Stimulated activated CD4-positive, alpha-beta T cell treated with anti-CD3 and anti-CD28 coated beads, TNF-alpha, amount 100 ng/mL, for 48 hours (primary cell): ENCODE measurements around the gene ADK.
"Not testable (repeated sequence)": the region's sequence is repeated elsewhere in the genome, so short reads cannot be mapped to it uniquely, and the experiment has no call there.

Experiments used
- DNase-seq, 3 donors: peaks; one replicate each; pipeline ENCODE4 v3.0.0-alpha.2; 2020; ENCODE audit warnings: low read depth in 3 of 3

The ADK gene

GRCh38 chr10:74179111-74179710 is 28.2 kb downstream of the ADK start:
- DNase-seq = no peak

GRCh38 chr10:74186678-74187077 is 35.7 kb downstream of the ADK start:
- no peak for DNase-seq

GRCh38 chr10:74187237-74187636 is 36.2 kb downstream of the ADK start:
- no peak for DNase-seq

- not testable (repeated sequence) for DNase-seq
Measured at GRCh38 chr10:74188617-74189016, 37.6 kb downstream of the ADK start.

DNA sequence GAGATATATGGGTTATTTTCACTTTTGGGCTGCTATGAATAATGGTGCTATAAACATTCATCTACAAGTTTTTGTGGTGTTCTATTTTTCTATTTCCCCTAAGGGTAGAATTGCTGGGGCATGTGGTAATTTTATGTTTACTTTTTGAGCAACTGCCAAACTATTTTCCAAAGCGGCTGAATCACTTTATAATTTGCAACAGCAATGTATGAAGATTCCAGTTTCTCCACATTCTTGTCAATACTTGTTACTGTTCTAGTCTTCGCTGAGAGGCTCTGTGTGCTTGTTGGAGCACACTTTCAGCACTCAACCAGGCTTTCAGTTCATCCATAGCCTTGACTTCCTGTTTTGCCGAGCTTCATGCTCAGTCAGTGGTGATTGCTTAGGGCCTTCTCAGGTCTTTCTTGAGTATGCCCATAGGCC is 39.0 kb downstream of the ADK start:
- no peak for DNase-seq

- no peak for DNase-seq
Measured at GRCh38 chr10:74190494-74190893, 39.5 kb downstream of the ADK start.

DNA sequence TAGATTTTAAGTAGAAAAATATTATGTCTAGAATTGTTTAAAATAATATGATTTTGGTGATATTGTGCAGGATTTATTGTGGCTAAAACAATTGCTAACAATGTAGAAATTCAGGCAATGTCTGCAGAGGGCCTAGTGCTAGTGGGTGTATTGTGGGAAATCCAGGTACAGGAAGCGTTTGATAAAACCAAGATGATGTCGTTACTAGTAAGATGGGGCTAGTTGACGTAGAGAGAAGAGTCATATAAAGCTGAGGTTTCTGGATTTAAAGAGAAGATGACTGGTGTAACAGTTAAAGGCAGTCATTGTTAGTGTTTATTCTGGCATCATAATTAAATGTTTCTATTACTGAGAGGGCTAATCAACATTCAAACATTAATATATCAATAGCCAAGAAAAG is 43.5 kb downstream of the ADK start:
- DNase-seq = no peak

- DNase-seq = no peak
Measured at GRCh38 chr10:74194999-74195398, 44.0 kb downstream of the ADK start.

- DNase-seq = no peak
Measured at GRCh38 chr10:74199315-74199714, 48.3 kb downstream of the ADK start.

DNA sequence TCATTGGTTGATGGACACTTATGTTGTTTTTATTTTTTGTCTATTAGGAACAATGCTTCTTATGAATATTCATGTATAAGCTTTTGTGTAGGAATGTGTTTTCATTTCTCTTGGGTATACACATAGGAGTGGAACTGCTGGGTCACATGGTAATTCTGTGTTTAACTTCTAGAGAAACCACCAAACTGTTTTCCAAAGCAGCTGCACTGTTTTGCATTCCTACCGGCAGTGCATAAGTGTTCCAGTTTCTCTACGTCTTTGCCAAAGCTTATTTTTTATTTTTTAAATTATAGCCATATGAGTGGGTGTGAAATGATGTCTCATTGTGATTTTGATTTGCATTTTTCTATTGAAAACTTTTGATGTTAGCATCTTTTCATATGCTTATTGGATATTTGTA is 51.3 kb downstream of the ADK start:
- DNase-seq = no peak

GRCh38 chr10:74206746-74207145 is 55.7 kb downstream of the ADK start:
- no peak for DNase-seq

- DNase-seq = no peak
Measured at GRCh38 chr10:74207691-74208480, 56.9 kb downstream of the ADK start.

DNA sequence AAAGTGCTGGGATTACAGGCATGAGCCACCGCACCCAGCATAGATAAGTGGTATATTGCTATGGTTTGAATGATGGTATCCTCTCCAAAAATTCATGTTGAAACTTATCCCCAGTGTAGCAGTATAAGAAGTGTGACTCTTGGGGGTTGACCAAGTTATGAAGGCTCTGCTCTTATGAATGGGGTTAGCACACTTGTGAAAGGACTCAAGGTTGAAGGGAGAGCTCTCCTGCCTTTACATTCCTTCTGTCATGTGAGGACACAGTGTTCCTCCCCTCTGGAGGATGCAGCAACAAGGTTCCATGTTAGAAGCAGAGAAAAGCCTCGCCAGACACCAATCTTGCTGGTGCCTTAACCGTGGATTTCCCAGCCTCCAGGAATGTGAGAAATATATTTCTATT is 58.0 kb downstream of the ADK start:
- DNase-seq = no peak

- no peak for DNase-seq
Measured at GRCh38 chr10:74213019-74213418, 62.0 kb downstream of the ADK start.

GRCh38 chr10:74213571-74214162 is 62.6 kb downstream of the ADK start:
- DNase-seq = no peak

GRCh38 chr10:74217110-74217509 is 66.1 kb downstream of the ADK start:
- not testable (repeated sequence) for DNase-seq

DNA sequence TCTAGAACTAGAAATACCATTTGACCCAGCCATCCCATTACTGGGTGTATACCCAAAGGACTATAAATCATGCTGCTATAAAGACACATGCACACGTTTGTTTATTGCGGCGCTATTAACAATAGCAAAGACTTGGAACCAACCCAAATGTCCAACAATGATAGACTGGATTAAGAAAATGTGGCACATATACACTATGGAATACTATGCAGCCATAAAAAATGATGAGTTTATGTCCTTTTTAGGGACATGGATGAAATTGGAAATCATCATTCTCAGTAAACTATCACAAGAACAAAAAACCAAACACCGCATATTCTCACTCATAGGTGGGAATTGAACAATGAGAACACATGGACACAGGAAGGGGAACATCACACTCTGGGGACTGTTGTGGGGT is 71.4 kb downstream of the ADK start:
- DNase-seq = not testable (repeated sequence)

- DNase-seq = no peak
Measured at GRCh38 chr10:74223755-74224529, 72.9 kb downstream of the ADK start.

DNA sequence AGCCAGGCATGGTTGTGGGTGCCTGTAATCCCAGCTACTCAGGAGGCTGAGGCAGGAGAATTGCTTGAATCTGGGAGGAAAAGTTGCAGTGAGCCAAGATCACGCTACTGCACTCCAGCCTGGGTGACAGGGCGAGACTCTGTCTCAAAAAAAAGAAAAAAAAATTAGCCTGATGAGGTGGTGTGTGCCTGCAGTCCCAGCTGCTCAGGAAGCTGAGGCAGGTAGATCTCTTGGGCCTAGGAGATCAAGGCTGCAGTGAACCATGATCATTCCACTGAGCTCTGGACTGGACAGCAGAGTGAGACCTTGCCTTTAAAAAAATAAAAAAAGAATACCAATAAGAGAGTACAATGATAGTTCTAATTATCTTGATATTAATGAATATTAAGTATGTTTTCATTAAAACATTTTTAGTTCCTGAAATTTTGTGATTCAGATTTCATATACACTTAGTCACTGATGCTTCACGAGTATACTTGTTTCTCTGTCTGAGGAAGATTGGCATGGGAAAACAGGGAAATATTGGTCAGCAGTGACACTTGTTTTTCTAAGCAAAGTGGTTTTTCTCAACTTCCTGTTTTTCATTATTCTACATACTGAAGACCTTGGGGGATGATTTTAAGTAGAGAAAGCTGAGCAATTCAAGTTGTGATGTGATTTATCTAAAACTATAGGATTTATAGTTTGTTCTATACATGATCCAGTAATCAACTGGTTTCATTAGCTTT is 76.8 kb downstream of the ADK start:
- DNase-seq = no peak

DNA sequence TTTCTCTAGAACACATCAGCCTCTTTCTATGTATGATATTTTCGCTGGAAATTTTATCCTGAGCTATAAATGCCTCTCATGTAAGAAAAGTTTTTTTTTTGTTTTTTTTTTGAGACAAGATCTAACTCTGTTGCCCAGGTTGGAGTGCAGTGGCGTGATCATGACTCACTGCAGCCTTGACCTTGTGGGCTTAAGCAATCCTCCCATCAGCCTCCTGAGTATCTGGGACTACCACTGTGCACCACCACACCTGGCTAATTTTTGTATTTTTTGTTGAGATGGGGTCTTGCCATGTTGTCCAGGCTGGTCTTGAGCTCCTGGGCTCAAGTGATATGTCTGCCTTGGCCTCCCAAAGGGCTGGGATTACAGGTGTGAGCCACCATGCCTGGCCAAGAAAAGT is 80.4 kb downstream of the ADK start:
- no peak for DNase-seq

DNA sequence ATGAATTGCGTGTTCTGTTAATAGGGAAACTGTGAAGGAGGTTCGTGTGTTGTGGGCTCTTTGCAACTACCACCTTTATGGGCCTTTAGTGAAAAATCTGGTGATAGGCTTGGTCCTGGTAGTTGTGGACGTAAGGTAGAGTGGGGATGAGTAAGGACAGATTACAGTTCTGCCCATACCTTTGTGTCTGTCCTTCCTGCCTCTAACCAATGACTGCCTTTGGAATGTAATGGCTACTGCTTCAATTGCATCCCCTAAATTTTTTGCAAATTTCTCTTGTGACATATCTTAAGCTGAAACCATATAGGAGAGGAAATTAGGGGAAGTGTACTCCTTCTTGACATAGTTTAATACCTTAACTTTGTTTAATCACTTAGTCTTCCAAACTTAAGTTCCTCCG is 82.3 kb downstream of the ADK start:
- no peak for DNase-seq

GRCh38 chr10:74234569-74234968 is 83.5 kb downstream of the ADK start:
- DNase-seq = no peak
